Hepatocyte (in vitro differentiated cells): ENCODE data around the gene ZBTB7C.

Experiments used
- EZH2 ChIP-seq: fragments of 200-600 bp; sonication (generic); IDR thresholded peaks from 2 replicates; pipeline ENCODE4 v1.6.1; 2016; ENCODE audit warnings: antibody characterized with exemption, mild to moderate bottlenecking, borderline replicate concordance
- EZH2phosphoT487 ChIP-seq: fragments of 200-600 bp; sonication (generic); IDR thresholded peaks from one replicate; pipeline ENCODE4 v1.6.1; 2018; ENCODE audit warnings: antibody characterized with exemption, mild to moderate bottlenecking, low read depth, moderate library complexity; ENCODE audit not compliant: unreplicated experiment, severe bottlenecking
- TF ChIP-seq, protein P1 (sequence below): fragments of 200-600 bp; sonication (generic); IDR thresholded peaks from 2 replicates; pipeline ENCODE4 v1.5.1; 2016; ENCODE audit warnings: antibody characterized with exemption, mild to moderate bottlenecking; ENCODE audit not compliant: poor library complexity

GRCh38 chr18:48229552-48229981 lies 179.6 kb downstream of the ZBTB7C start:
- TF ChIP-seq EZH2: no peak
- TF ChIP-seq, protein P1, sequence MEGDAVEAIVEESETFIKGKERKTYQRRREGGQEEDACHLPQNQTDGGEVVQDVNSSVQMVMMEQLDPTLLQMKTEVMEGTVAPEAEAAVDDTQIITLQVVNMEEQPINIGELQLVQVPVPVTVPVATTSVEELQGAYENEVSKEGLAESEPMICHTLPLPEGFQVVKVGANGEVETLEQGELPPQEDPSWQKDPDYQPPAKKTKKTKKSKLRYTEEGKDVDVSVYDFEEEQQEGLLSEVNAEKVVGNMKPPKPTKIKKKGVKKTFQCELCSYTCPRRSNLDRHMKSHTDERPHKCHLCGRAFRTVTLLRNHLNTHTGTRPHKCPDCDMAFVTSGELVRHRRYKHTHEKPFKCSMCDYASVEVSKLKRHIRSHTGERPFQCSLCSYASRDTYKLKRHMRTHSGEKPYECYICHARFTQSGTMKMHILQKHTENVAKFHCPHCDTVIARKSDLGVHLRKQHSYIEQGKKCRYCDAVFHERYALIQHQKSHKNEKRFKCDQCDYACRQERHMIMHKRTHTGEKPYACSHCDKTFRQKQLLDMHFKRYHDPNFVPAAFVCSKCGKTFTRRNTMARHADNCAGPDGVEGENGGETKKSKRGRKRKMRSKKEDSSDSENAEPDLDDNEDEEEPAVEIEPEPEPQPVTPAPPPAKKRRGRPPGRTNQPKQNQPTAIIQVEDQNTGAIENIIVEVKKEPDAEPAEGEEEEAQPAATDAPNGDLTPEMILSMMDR: no peak
- no peak for TF ChIP-seq EZH2phosphoT487
